ENCODE measurements around the gene THYN1.

The THYN1 gene

DNA sequence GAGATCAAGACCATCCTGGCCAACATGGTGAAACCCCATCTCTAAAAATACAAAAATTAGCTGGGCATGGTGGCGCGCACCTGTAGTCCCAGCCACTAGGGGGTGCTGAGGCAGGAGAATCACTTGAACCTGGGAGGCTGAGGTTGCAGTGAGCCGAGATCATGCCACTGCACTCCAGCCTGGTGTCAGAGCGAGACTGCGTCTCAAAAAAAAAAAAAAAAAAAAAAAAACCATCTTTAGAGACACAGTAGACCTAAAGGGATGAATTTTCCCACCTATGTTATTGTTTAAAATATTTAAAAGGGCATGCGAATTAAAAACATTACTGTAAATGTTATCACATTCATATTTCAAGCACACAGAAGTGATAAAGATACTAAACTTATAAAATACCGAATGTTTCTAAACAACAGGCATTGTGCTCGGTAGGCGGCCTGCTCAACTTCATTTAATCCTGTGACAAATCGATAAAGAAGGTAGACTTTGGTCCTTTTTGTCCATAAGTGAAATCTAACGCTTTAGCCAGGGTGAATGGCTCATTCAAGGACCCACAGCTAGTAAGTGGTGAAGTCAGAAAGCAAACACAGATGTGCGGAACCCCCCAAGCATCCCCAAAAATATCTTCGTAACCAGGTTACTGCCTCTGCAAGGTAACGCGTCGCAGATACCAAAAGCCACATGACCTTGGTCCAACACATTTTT lies 45.5 kb downstream of the THYN1 start:
- no peak for DNase-seq

DNA sequence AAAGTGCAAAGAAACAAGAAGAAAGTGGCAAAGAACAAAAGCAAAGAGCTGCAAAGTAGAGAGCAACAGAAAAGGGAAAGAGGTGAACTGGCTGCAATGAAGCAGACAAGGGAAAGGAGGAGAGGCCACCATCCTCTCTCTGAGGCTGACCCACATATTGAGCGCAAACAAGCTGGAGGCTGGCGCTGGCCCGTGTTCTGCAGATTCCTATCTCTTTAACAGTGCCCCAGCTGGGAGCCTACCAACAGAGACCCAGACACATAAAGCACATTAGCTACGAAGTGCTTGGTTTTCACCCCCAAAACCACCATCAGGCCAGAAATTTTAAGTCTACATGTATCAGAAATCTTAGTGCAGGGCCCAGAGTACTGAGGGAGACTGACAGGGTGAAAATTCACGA lies 47.0 kb downstream of the THYN1 start:
- no peak for DNase-seq

DNA sequence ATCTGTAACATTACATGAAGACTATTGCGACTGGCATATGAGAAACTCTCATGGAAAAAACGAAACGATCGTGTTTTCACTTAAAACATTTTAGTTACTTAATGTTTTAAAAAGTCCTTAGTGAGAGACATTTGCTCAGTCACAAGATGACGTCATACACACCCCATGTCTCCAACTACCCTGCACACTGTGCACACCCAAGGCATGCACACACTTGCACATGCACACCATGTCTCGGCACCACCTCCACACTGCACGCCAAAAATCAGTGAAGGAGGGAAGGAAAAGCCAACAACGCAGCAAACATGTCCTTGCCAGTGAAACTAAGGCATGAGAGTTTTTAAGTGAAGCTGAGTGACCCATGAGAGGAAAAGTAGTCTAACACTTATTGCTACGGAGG lies 47.4 kb downstream of the THYN1 start:
- no peak for DNase-seq

DNA sequence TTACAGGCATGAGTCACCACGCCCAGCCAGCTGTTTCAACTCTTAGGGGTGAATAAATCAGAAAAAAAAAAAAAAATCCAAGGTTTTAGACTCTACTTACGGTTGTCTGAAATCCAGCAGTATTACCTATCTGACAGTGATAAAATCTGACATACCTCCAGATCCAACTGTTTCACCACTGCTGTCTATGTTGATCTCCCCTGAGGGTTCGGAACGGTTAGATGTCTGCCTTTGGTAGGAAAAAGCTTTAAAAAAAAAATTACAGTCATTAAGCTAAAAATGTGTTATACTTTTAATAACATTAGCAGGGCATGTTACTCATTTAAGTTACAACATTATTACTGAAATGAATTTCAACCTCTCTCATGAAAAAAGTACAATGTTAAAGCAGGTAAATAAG lies 50.5 kb downstream of the THYN1 start:
- DNase-seq, result no peak

DNA sequence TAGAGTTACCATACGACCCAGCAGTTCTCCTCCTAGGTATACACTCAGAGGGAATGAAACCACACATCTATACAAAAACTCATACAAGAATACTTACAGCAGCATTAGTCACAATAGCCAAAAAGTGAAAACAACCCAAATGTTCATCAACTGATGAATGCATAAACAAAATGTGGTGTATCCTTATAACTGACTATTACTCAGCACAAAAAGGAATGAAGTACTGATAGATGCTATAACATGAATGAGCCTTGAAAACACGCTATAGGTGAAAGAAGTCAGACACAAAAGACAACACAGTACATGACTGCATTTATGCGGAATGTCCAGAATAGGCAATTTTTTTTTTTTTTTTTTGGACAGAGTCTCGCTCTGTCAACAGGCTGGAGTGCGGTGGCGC lies 52.5 kb downstream of the THYN1 start:
- DNase-seq, result no peak

DNA sequence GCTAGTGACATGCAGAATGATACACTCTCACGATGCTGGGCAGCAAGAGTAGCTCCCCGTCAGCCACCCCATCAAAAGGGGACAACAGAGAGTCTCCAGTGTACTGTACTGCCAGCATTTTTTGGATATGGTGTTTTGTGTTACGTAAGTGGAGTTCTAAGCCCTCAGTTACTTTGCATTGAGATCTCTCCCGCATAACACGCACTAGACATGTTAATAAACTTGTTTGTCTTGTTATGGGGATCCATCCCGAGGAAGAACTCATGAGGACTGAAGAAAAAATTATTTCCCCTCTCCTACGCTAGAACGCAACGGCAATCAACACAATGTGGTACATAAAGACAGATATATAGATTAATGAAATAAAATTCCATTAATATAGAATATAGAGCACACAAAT lies 53.6 kb downstream of the THYN1 start:
- DNase-seq, result no peak
